GM12891 (cell line): ENCODE results near the gene DDX24.

Experiments
- DNase-seq: peaks from one replicate; pipeline ENCODE4 v3.0.0; 2011; ENCODE audit warnings: low spot score; ENCODE audit not compliant: insufficient read length
- FAIRE-seq: peaks from 2 replicates; lab custom pipeline; 2011; peaks lifted over from hg19 to GRCh38; lab: Jason Lieb, UNC
- PAX5 ChIP-seq: IDR thresholded peaks from 2 replicates; pipeline ENCODE4 v1.6.1; 2011; ENCODE audit warnings: low read length, moderate library complexity, mild to moderate bottlenecking; ENCODE audit not compliant: insufficient read depth, severe bottlenecking
- POLR2A ChIP-seq: IDR thresholded peaks from 2 replicates; pipeline ENCODE4 v1.6.1; 2011; ENCODE audit warnings: low read depth, low read length, control low read depth
- POLR2AphosphoS5 ChIP-seq: IDR thresholded peaks from 2 replicates; pipeline ENCODE4 v1.6.1; 2011; ENCODE audit warnings: low read depth, low read length, control low read depth
- POU2F2 ChIP-seq: IDR thresholded peaks from 2 replicates; pipeline ENCODE4 v1.6.1; 2011; ENCODE audit warnings: low read depth, mild to moderate bottlenecking, control low read depth, low read length, moderate library complexity
- SPI1 ChIP-seq: IDR thresholded peaks from 2 replicates; pipeline ENCODE4 v1.6.1; 2011; ENCODE audit warnings: low read depth, low read length, control low read depth
- TAF1 ChIP-seq: IDR thresholded peaks from 2 replicates; pipeline ENCODE4 v1.6.1; 2011; ENCODE audit warnings: low read depth, low read length, control low read depth

The DDX24 gene

DNA sequence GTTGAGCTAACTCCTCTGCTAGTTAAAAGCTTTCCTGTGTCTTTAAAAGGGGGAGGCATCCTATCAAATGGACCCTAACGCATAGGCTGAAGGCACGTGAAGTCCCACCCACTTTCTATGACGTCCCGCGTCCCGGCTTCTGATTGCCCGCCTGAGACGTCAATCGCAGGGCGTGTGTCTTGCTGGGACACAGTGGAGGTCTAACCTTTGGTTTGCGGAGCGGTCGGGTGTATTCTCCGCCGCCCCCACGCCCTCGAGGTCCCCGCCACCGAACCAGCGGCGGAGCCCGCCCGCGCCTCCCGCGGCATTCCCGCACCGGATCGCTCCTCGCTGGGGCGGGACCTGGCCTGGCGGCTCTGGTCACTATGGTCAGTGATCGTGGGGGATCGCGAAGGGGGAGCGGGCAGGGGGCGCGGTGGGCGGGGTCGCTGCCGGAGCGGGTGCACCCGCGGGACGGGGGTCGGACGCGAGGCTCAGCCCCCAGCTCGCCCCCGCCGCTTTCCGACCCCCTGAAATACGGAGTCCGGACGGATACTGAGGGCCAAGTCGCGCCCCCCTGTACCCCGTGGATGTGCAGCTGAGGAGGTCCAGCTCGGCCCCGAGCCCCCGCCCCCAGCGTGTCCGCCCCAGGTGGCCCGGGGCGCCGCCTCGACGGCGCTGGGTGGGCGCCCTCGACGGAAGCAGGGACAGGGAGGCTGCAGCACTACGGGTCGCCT is 54.7 kb downstream of the DDX24 start, which contains the start of gene OTUB2:
TSS of gene OTUB2 (plus strand) at position 168 of the 716 bp plus-strand sequence. CDS start at position 366, 198 bp downstream.
- FAIRE-seq (peak; percentile 90), DNase-seq (peak; percentile 99)
- peak; percentile 94 for TF ChIP-seq POU2F2
- TF ChIP-seq SPI1 = no peak
- no peak for TF ChIP-seq POLR2A
- TF ChIP-seq POLR2AphosphoS5 = no peak

DNA sequence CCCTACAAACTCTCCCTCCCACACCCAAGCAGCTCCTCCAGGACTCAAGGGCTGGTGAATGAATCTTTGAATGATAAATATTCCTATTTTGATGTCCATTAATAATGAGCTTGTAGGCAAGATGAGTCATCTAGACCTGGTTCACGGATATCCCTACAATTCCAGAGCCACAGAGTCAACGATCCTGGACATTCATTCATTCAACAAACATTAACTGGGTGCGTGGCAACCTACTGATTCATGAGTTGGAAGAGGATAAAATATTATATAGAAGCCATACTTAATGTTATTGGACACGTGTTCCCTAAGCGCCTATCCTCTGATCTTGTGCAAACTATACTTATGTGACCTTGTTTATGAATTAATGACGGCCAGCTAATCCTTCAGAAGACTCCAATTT is 55.3 kb downstream of the DDX24 start:
- DNase-seq = no peak
- no peak for FAIRE-seq
- no peak for TF ChIP-seq PAX5
- no peak for TF ChIP-seq POLR2A
- no peak for TF ChIP-seq SPI1

DNA sequence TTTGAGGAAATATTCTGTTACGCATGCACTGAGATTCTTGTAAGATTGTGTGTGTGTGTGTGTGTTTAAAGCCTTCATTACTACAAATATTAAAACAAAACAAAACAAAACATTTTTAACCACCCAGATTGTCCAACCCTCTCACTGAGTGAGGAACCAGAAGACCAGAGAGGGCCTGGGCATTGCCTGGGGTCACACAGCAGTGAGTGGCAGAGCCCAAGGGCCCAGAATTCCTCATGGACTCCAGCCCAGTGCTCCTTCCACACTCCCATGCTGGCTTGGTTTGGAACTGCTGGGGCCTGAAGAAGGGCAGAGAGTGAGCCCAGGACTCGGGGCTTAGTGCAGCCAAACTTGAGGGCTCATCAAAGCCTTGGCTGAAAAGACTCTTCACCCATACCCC is 56.5 kb downstream of the DDX24 start:
- TF ChIP-seq PAX5 = no peak
- no peak for TF ChIP-seq POLR2A
- FAIRE-seq = no peak

DNA sequence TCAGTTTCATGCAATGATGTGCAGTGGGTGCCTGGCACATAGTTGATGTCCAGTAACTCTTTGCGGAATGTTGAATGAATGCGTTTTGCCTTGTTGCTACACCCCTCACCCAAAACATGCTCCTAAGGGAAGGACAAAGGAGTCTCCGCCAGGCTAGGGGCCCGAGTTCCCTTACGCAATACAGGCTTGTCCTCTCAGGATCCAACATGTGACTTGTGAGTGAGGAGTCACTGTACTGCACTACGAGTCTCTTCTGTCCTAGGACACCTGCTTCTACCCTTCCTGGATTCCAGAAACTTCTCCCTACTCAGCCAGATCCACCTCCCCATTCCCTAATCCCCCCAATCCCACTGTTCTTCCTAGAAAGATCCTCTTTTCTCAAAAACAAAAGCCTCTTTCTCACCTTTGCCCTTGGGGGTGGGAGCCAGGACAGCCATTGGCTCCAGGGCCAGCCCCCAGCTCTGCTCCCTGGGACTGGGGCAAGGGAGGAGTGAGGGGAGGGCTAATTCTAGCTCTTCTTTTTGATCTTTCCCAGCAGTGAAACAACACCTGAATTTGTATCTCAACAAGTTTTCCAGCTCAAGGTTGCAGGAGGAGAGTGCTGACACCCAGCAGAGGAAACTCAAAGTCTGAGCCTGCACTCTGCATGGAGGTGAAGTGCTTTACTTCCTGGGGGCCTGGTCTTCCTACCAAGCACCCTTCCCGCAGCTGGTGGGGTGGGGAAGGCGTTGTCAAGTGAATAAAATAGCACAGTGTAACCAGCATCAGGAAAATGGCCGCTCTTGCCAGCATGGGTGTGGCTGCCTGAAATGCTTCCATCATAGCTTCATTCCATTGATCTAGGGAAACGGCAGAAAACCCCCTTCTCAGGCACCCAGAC is 58.2 kb downstream of the DDX24 start:
- DNase-seq (no peak), FAIRE-seq (no peak)
- TF ChIP-seq POLR2AphosphoS5 = no peak
- no peak for TF ChIP-seq SPI1
- no peak for TF ChIP-seq POU2F2
- no peak for TF ChIP-seq PAX5
- no peak for TF ChIP-seq TAF1
- no peak for TF ChIP-seq POLR2A

More for the DNA sequence above, 56.5 kb downstream of the DDX24 start:
- DNase-seq = no peak

GRCh38 chr14:94021416-94022157 is 59.4 kb downstream of the DDX24 start:
- TF ChIP-seq TAF1 (no peak), POLR2AphosphoS5 (no peak), POLR2A (no peak)
- DNase-seq (no peak), FAIRE-seq (peak; percentile 76)

DNA sequence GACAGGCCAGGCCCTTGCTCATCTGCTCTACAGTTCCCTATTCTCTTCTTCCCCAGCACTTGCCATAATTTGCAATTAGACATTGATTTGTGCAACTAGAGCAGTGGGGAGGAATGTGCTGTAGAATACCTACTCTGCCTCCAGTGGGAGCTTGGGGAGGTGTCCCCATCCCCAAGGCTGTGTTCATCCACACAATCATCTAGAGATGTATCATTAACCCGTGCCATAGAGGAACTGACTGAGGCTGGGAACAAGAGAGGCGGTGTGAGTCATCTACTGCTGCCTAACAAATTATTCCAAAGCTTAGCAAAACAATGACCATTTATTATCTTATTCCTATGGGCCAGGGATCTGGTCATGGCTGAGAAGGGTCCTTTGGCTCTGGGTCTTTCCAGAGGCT is 60.0 kb downstream of the DDX24 start:
- FAIRE-seq (peak; percentile 48), DNase-seq (no peak)
- TF ChIP-seq TAF1 (no peak), PAX5 (no peak), POU2F2 (no peak)

DNA sequence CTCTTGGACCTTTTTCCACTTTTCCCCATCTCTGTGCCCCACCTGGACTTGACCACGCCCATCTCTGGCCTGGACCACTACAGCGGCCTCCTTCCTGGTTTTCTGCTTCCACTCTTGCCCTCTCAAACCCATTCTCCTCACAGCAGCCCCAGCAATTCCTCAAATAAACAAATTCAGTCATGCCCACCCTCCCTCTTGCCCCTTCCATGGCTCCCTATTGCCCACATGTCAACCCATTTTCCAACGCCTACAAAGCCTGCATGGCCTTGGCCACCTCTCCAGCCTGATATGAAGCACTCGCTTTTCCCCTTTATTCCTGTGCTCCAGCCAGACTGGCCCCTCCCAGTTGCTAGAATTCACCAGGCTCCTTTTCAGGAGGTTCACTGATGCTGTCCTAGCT is 60.7 kb downstream of the DDX24 start:
- DNase-seq = no peak
- TF ChIP-seq POLR2AphosphoS5 = no peak
- TF ChIP-seq POU2F2 = no peak
- TF ChIP-seq POLR2A = no peak
- no peak for TF ChIP-seq SPI1
- no peak for TF ChIP-seq TAF1
- TF ChIP-seq PAX5 = no peak
- no peak for FAIRE-seq

GRCh38 chr14:94019329-94019728 is 61.7 kb downstream of the DDX24 start:
- TF ChIP-seq POLR2AphosphoS5 (no peak), POLR2A (no peak), PAX5 (no peak), SPI1 (no peak), TAF1 (no peak), POU2F2 (no peak)
- no peak for DNase-seq
- FAIRE-seq = no peak

DNA sequence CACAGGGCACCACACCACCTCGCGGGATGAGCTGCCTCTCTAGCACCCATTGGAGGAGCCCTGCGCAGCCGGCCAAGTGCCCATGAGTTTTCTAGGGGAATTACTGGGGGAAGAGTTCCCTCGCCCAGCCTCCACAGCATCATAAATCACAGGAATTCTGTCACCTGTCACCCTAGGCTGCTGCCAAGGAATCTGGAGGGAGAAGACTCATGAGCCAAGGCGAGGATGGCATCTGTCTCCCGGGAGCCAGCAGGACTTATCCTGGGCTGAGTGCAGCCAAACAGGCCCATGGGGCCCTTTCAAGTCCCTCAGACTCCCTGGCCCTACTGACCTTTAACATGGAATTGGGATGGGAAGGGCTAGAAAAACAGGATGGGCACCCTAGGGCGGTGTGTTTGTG is 62.7 kb downstream of the DDX24 start:
- FAIRE-seq = no peak

More for the DNA sequence above, 62.7 kb downstream of the DDX24 start:
- no peak for DNase-seq
- TF ChIP-seq POU2F2 (no peak), PAX5 (no peak), POLR2AphosphoS5 (no peak), POLR2A (no peak), TAF1 (no peak), SPI1 (no peak)
